Measurements from ENCODE around the gene PCDHA11.
"Not testable (repeated sequence)": the region's sequence is repeated elsewhere in the genome, so short reads cannot be mapped to it uniquely, and the experiment has no call there.

The PCDHA11 gene

GRCh38 chr5:140848139-140849102 is 20.3 kb upstream of the PCDHA11 start, which contains the start of gene PCDHA9:
TSS of gene PCDHA9 (plus strand) at chr5:140848382. CDS start at chr5:140848496, 114 bp downstream.
- DNase-seq (ENCODE audit: low read depth); H3K4me3 ChIP-seq (ENCODE audit: low read depth, low read length): not testable (repeated sequence)

DNA sequence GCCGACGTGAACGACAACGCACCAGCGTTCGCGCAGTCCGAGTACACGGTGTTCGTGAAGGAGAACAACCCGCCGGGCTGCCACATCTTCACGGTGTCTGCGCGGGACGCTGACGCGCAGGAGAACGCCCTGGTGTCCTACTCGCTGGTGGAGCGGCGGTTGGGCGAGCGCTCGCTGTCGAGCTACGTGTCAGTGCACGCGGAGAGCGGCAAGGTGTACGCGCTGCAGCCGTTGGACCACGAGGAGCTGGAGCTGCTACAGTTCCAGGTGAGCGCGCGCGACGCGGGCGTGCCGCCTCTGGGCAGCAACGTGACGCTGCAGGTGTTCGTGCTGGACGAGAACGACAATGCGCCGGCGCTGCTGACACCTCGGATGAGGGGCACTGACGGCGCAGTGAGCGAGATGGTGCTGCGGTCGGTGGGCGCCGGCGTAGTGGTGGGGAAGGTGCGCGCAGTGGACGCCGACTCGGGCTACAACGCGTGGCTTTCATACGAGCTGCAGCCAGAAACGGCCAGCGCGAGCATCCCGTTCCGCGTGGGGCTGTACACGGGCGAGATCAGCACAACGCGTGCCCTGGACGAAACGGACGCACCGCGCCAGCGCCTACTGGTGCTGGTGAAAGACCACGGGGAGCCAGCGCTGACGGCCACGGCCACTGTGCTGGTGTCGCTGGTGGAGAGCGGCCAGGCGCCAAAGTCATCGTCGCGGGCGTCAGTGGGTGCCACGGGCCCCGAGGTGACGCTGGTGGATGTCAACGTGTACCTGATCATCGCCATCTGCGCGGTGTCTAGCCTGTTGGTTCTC is 18.7 kb upstream of the PCDHA11 start:
- not testable (repeated sequence) for DNase-seq (ENCODE audit: low read depth); H3K4me3 ChIP-seq (ENCODE audit: low read depth, low read length)

- DNase-seq (ENCODE audit: low read depth), result no peak
- no peak within 1 kb of the TSS for H3K4me3 ChIP-seq (ENCODE audit: low read depth, low read length)
Measured at GRCh38 chr5:140855772-140856674, 12.7 kb upstream of the PCDHA11 start, which contains the start of gene PCDHA10. TSS of gene PCDHA10 (plus strand) at chr5:140855897. CDS start at chr5:140856049, 152 bp downstream.

GRCh38 chr5:140857177-140857986 is 11.4 kb upstream of the PCDHA11 start:
- DNase-seq (ENCODE audit: low read depth), result no peak

DNA sequence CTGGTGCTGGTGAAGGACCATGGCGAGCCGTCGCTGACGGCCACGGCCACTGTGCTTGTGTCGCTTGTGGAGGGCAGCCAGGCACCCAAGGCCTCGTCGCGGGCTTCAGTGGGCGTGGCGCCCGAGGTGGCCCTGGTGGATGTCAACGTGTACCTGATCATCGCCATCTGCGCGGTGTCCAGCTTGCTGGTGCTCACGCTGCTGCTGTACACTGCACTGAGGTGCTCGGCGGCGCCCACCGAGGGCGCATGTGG is 10.8 kb upstream of the PCDHA11 start:
- DNase-seq (ENCODE audit: low read depth), result no peak
- no peak overlapping the region for H3K4me3 ChIP-seq (ENCODE audit: low read depth, low read length)

More at GRCh38 chr5:140857177-140857986, 11.4 kb upstream of the PCDHA11 start:
- no peak overlapping the region for H3K4me3 ChIP-seq (ENCODE audit: low read depth, low read length)

DNA sequence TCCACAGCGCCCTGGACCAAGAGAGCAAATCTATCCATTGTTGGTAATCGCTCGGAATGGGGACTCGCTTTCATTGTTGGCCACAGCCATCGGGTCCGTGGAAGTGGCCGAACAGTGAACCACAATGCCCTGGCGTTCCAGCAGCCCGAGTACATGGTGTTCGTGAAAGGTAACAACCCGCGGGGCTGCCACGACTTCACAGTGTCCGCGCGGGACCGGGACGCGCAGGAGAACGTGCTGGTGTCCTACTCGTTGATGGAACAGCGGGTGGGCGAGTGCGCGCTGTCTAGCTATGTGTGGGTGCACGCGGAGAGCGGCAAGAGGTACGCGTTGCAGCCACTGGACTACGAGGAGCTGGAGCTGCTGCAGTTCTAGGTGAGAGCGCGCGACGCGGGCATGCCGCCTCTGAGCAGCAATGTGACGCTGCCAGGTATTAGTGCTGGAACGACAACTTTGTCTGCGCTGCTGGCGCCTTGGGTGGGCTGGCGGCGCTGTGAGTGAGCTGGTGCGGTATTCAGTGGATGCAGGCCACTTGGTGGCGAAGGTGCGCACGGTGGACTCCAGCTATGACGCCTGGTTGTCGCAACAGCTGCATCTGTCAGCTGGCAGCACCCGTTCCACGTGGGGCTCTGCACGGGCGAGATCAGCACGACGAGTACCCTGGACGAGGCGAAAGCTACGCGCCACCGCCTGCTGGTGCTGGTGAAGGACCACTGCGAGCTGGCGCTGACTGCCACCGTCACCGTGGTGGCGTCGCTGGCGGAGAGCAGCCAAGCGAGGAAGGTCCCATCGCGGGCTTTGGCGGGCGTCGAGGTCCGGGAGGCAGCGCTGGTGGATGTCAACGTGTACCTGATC is 6.1 kb upstream of the PCDHA11 start:
- H3K4me3 ChIP-seq (ENCODE audit: low read depth, low read length), result no peak overlapping the region
- DNase-seq (ENCODE audit: low read depth), result no peak

DNA sequence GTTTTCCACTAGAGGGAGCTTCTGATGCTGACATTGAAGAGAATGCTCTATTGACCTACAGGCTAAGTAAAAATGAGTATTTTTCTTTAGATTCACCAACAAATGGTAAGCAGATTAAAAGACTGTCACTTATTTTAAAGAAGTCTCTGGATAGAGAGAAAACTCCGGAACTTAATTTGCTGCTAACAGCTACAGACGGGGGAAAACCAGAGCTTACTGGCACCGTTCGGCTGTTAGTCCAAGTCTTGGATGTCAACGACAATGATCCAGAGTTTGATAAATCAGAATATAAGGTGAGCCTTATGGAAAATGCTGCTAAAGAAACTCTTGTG is 764 bp downstream of the PCDHA11 start:
- no peak for DNase-seq (ENCODE audit: low read depth)
- no peak overlapping the region for H3K4me3 ChIP-seq (ENCODE audit: low read depth, low read length)

GRCh38 chr5:140870221-140871201 is 1.8 kb downstream of the PCDHA11 start:
- no peak overlapping the region for H3K4me3 ChIP-seq (ENCODE audit: low read depth, low read length)
- DNase-seq (ENCODE audit: low read depth), result no peak

GRCh38 chr5:140875085-140876065 is 6.6 kb downstream of the PCDHA11 start, which contains the start of gene PCDHA12:
TSS of gene PCDHA12 (plus strand) at chr5:140875308. CDS start at chr5:140875473, 165 bp downstream.
- no peak within 1 kb of the TSS for H3K4me3 ChIP-seq (ENCODE audit: low read depth, low read length)

DNA sequence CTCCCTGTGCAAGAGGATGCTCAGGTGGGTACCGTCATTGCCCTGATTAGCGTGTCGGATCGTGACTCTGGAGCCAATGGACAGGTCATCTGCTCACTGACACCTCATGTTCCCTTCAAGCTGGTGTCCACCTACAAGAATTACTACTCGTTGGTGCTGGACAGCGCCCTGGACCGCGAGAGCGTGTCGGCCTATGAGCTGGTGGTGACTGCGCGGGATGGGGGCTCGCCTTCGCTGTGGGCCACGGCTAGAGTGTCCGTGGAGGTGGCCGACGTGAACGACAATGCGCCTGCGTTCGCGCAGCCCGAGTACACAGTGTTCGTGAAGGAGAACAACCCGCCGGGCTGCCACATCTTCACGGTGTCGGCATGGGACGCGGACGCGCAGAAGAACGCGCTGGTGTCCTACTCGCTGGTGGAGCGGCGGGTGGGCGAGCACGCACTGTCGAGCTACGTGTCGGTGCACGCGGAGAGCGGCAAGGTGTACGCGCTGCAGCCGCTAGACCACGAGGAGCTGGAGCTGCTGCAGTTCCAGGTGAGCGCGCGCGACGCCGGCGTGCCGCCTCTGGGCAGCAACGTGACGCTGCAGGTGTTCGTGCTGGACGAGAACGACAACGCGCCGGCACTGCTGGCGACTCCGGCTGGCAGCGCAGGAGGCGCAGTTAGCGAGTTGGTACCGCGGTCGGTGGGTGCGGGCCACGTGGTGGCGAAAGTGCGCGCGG is 7.9 kb downstream of the PCDHA11 start:
- H3K4me3 ChIP-seq (ENCODE audit: low read depth, low read length); DNase-seq (ENCODE audit: low read depth): not testable (repeated sequence)

More at GRCh38 chr5:140875085-140876065, 6.6 kb downstream of the PCDHA11 start, which contains the start of gene PCDHA12:
- no peak for DNase-seq (ENCODE audit: low read depth)

DNA sequence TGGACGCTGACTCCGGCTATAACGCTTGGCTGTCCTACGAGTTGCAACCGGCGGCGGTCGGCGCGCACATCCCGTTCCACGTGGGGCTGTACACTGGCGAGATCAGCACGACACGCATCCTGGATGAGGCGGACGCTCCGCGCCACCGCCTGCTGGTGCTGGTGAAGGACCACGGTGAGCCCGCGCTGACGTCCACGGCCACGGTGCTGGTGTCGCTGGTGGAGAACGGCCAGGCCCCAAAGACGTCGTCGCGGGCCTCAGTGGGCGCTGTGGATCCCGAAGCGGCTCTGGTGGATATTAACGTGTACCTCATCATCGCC is 8.5 kb downstream of the PCDHA11 start:
- no peak for DNase-seq (ENCODE audit: low read depth)
- H3K4me3 ChIP-seq (ENCODE audit: low read depth, low read length), result no peak overlapping the region

- no peak within 1 kb of the TSS for H3K4me3 ChIP-seq (ENCODE audit: low read depth, low read length)
- DNase-seq (ENCODE audit: low read depth), result no peak
Measured at GRCh38 chr5:140881889-140882590, 13.3 kb downstream of the PCDHA11 start, which contains the start of gene PCDHA13. TSS of gene PCDHA13 (plus strand) at chr5:140882124. CDS start at chr5:140882269, 145 bp downstream.

GRCh38 chr5:140882591-140882899 is 13.8 kb downstream of the PCDHA11 start:
- no peak overlapping the region for H3K4me3 ChIP-seq (ENCODE audit: low read depth, low read length)

GRCh38 chr5:140883373-140883772 is 14.6 kb downstream of the PCDHA11 start:
- no peak overlapping the region for H3K4me3 ChIP-seq (ENCODE audit: low read depth, low read length)
- DNase-seq (ENCODE audit: low read depth), result no peak

More at GRCh38 chr5:140882591-140882899, 13.8 kb downstream of the PCDHA11 start:
- DNase-seq (ENCODE audit: low read depth), result no peak
